GM10266 (cell line): ENCODE measurements around the gene POU2F1.

Source experiments
- DNase-seq: peaks from one replicate; pipeline ENCODE4 v3.0.0; 2012; ENCODE audit errors: extremely low spot score
- CTCF ChIP-seq: IDR thresholded peaks from 2 replicates; pipeline ENCODE4 v1.5.1; 2012; ENCODE audit warnings: mild to moderate bottlenecking, low read depth; ENCODE audit not compliant: control insufficient read depth, insufficient read depth; ENCODE audit errors: missing control alignments

Gene POU2F1

DNA sequence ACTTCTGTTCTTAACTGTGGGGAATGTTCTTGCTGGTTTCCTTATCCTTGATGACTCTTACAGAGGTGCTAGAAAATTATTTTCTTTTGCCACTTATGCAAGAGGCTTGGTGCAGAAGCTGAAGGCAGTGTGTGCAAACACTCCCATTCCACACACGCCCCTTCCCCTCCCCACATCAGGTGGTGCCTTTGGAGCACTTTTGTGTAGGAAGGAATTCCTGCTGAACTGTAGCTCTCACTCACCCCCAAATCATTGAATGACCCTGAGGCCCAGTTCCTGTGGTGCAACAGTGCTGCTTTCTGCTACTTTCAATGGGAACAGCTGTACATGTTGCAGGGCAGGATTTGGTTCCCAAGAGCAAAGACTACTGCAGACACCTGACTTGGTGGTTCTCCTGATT, 195.8 kb downstream of the POU2F1 start:
- DNase-seq = no peak
- TF ChIP-seq CTCF = no peak

GRCh38 chr1:167418391-167418790, 197.7 kb downstream of the POU2F1 start:
- TF ChIP-seq CTCF = no peak
- no peak for DNase-seq

DNA sequence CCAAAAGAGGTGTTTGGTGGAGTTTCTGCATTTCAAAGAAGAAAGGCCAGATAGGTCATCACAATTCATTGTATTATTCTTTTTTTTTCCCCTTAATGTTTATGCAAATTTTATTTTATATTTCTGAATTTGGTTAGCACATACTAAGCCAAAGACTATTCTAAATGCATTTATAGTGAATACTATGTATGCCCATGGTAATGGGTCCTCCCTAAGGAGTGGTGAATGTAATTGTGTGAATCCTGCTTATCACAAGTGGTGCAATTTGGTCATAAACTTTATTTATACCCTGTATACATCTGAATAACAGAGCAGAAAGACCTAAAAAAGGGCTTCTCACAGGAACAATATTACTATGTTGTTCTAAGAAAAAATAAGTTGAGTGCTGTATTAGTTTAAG, 198.6 kb downstream of the POU2F1 start:
- no peak for DNase-seq
- no peak for TF ChIP-seq CTCF

DNA sequence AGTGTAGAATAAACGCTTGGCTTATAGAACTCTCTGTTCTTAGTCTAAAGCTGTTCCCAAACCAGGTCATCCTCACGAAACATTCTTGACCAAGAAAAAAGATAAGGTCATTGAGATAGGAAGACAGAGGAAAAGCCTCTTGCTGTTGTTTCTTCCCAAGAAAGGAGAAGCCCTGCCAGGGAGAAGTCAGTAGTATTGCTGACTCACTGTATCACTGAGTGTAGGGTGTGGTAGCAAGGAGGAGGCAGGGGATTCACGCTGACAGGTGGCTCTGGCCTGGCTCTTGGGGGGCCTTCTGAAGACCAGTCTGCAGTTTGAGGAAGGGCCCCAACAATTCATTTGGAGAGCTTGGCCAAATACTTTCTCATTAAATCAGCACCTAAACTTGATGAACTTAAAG, 199.8 kb downstream of the POU2F1 start:
- no peak for DNase-seq
- no peak for TF ChIP-seq CTCF

DNA sequence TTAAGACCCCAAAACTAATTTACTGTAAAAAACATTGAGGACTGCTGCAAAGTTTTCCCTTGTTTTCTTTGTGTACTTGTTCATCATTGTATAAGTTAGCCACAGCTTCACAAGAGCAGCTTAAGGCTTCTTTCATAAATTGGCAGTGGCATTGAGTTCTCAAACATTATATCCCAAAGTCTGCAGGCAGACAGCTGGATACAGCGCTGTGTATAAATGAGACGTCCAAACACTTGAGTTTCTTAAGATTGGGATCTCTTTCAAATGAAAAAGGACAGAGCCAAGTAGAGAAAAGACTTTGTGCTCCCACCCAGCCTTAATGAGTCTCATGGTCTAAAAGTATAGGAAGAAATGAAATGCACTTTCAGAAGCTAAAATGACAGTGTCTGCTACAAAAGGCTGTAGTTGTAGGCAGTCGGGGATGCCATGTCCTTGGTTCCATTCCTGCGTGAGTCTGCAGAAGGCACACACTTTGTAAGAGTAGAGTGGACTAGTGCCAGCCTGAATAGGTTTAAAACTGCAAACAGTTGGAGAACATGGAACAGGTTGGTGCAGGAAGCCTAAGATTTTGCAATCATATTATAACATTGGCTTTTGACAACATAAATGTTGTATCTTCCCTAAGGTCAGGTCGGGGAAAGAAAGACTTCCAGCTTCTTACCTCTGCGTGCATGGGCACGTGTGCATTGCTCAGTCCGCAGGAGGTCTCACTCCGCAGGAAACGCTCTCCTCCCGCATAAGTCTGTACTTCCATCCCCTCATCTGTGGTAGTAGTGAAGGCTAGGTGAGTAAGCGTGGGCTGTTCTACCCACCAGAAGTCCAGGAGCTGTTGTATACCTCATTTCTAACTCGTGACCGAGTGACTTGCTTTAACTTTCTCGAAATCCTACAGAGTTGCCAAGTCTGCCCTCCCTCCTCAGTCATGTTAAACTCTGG, 203.3 kb downstream of the POU2F1 start:
- no peak for TF ChIP-seq CTCF
- DNase-seq = no peak

GRCh38 chr1:167425482-167425881, 204.8 kb downstream of the POU2F1 start:
- no peak for DNase-seq
- no peak for TF ChIP-seq CTCF

DNA sequence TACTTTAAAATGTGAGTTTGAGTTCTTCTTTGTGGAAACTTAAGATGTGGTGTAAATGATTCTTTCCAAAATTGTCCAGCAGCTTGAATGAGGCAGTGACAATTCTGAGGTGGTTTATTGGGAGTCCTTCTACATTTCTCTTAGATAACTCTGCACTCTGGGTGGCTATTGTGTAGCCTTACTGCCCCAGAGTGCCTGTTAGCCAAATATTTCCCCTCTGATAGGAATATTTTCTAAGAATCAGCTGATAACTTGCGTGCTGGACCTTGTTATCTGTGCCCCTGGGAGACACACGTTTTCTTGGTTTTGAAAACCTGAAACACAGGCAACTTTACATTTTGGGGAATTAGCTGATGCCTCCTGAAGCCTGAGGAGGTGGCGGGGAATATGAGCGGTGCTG, 206.0 kb downstream of the POU2F1 start:
- no peak for TF ChIP-seq CTCF
- no peak for DNase-seq
